ENCODE data around the gene TBC1D32.
"Not testable (repeated sequence)": the region's sequence is repeated elsewhere in the genome, so short reads cannot be mapped to it uniquely, and the experiment has no call there.

TBC1D32 gene

DNA sequence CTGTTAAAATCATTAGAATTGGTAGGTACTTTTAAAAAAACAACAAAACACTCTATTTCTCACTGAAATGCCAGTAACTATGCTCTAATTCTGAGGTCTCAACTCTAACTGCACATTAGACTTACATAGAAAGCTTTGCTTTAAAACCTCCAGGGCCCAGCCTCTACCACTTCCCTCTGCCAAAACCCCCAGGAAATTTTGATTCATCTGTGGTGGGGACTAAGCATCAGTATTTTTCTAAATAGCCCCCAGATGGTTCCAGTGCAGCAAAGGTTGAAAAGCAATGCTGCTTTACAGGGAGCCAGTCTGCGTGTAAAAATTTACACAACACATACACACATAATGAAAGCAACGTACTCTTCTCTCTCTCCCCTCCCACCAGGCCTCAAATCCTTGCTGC lies 3.8 kb downstream of the TBC1D32 start:
- DNase-seq: no peak

DNA sequence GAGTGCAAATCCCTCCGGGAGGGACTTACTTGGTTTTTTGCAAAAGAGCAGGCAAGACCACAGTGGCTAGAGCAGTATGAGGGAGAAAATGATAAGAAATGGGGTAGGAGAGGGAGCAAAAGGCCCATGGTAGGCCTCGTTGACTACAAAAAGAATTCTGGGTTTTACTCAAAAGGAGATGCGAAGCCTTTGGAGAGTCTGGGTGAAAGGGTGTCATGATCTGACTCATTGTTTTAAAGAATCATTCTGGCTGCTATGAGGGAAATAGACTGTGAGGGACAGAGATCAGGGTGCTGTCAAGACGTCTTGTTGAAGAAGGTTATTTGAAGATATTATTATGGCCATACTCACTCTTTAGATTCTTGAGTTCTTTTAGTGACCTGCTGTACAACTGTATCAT lies 13.0 kb downstream of the TBC1D32 start:
- no peak for DNase-seq

- DNase-seq: no peak
Measured at GRCh38 chr6:121319603-121320002, 14.7 kb downstream of the TBC1D32 start.

GRCh38 chr6:121319112-121319553 lies 15.1 kb downstream of the TBC1D32 start:
- DNase-seq: no peak

DNA sequence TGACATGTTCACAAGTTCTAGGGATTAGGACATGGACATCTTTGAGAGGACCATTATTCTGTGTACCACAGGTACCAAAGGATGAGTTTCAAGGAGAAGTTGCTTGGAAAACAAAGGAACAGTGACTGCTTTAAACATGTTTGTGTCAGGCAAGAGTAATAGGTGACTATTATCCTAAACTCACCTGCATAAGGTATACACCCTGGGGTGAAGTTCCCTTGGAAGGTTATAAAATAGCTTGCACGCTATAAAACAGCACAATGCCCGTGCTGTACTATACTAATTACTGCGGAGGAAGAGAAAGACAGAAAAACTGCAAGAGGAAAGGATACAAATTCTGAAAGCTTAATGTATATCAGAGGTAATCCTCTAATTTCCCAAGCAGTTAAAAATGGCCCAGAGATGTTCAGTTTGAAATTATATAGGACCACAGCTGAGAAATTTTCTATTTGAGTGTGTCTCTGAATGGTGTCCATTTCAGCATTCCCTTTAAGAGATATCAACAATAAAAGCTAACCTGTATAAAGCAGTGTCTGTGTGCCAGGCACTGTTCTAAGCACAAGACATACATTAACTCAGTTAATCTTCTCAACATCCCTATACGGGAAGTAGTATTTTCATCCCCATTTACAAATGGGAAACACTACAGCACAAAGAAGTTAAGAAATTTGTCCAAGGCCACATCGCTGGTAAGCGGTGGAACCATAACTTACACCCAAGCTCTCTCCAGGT lies 19.7 kb downstream of the TBC1D32 start:
- DNase-seq: no peak

GRCh38 chr6:121311814-121312213 lies 22.5 kb downstream of the TBC1D32 start:
- not testable (repeated sequence) for DNase-seq

- no peak for DNase-seq
Measured at GRCh38 chr6:121310495-121310894, 23.8 kb downstream of the TBC1D32 start.

DNA sequence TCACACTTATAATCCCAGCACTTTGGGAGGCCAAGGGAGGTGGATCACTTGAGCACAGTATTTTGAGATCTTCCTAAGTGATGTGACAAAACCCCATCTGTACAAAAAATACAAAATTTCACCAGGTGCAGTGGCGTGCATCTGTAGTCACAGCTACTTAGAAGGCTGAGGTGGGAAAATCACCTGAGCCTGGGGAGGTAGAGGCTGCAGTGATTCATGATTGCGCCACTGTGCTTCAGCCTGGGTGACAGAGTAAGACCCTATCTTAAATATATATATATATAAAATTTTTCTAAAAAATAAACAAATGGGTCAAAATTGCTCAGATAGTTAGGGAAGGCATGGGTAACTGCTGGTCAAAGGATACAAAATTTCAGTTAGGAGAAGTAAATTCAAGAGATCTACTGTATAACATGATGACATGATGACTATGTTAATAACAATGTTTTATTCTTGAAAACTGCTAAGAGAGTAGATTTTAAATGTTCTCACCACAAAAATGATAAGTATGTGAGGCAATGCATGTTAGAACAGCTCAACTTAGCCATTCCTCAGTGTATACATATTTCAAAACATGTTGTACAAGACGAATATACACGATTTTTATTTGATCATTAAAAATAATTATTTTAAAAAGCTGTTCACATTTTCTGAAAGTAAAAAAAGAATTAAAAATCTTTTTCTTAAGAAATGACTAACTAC lies 24.4 kb downstream of the TBC1D32 start:
- no peak for DNase-seq

DNA sequence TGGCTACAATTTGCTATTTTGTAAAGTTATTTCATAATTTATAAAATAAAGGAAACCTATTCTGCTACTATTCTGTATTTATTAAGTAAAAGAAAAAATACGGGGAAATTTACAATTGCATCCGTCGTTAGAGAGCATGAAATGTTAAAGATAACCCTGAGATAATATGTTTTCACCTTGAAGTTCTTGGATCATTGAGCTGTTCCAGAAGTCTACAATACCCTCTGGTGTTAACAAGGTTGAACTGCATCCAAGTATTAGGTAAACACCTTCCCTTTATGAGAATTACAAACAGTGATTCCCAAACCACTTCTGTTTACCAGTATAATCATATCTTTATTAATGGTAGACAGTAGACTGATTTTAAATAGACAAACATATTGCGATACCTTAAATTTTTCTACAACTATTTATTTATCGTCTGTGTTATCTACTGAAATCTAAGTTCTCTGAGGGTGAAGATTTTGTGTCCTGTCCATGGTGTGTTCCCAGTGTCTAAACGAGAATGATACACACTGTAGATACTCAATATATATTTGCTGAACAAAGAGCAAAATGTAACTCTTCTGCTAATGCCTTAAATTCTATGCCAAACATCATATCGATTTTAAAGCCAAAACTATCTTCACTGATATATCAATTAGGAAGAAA lies 28.2 kb downstream of the TBC1D32 start:
- no peak for DNase-seq

DNA sequence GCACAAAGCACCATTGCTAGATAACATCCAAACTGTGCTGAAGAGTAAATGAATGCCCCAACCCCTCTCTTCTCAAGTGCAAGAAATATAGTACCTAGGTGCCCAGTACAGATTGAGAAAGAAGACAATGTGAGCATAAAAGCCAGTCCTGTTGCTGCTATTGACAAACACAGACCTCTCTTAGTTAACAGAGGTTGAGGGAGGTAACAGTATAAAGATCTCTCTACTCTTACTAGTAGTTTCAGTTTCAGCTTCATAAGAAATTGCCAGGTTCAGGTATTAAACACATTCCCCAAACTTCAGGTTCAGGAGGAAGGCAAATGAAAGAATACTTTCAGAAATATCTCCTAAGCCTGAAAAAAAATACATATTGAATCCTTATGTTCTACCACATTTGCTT lies 31.4 kb downstream of the TBC1D32 start:
- no peak for DNase-seq

GRCh38 chr6:121301156-121301555 lies 33.1 kb downstream of the TBC1D32 start:
- not testable (repeated sequence) for DNase-seq

DNA sequence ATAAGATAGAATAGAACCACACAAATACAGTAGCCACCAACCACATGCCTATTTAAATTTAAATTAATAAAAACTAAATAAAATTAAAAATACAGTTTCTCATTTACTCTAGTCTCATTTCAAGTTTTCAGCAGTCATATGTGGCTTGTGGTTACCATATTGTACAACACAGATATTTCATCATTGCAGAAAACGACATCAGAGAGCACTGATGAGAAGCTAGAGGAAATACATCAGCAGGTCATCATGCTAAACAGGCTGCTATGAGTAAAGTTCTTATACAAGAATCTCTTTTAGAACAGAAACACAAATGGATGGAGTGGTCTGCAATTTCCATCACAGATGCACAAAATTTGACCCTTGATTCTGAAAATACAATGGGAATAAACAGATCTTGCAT lies 36.6 kb downstream of the TBC1D32 start:
- no peak for DNase-seq

GRCh38 chr6:121285041-121285440 lies 49.2 kb downstream of the TBC1D32 start:
- DNase-seq: no peak

DNA sequence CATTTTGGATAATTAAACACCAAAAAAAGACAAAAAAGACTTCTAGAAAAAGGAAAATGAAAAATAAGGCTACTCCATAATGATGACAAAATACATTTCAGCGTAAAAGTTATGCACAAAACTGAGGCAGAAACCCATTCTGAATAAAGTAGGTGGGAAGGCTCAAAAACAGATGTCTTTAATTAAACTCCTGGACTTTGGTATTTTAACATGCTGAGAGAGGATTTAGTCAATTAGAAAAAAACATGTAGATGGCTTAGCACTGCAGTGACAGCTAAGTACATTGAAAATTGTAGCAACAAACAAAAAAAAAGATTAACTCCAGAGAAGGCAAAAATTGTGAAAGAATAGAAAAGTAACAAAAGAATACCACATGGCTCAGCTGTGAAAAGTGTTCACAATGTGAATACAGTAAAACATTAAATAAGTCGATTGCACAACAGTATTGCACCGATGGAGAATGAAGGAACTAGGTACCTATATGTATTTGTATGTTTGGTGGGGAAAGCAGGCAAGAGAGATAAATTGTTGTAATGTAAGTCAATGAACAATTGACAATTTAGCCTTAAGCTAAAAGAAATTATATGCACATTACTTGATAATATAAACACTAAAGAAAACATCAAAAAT lies 59.5 kb downstream of the TBC1D32 start:
- no peak for DNase-seq

- no peak for DNase-seq
Measured at GRCh38 chr6:121263742-121264141, 70.5 kb downstream of the TBC1D32 start.

- no peak for DNase-seq
Measured at GRCh38 chr6:121260651-121261102, 73.6 kb downstream of the TBC1D32 start.

- no peak for DNase-seq
Measured at GRCh38 chr6:121247386-121247785, 86.9 kb downstream of the TBC1D32 start.

DNA sequence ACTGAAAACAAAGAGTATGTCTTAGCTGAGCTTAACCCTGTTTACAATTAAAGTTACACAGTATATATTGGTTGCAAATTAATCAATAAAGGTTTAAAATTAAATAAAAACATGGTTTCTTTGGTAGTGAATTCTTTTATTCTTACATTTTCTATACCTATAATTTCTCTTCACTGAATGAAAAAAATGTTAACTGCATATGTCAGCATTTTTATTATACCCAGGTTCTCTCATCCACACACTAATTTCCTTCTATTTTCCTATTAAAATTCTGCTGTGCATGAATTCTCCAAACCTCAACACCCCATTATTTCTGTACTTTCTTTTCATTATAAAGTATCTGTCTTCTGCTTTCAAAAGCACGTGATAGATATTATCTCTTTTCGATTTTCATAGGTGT lies 91.9 kb downstream of the TBC1D32 start:
- no peak for DNase-seq

DNA sequence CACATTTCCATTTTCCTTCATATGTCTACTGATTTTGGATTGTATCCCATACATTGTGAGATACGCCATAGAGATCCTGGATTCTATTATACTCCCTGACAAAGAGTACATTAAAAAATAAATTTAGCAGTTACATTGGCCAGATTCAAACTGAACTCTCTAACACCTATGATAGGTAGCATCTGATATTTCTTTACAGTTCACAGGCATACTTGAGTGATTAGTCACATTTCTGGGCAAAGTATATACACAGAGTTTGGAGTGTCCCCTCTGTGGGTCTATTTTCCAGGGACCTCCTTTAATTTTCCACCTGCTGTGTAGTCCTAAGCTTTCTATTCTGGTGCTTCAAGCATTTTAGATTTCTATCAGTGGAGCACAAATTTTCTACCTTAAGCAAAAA lies 96.4 kb downstream of the TBC1D32 start:
- DNase-seq: no peak

- DNase-seq: no peak
Measured at GRCh38 chr6:121236984-121237383, 97.3 kb downstream of the TBC1D32 start.

DNA sequence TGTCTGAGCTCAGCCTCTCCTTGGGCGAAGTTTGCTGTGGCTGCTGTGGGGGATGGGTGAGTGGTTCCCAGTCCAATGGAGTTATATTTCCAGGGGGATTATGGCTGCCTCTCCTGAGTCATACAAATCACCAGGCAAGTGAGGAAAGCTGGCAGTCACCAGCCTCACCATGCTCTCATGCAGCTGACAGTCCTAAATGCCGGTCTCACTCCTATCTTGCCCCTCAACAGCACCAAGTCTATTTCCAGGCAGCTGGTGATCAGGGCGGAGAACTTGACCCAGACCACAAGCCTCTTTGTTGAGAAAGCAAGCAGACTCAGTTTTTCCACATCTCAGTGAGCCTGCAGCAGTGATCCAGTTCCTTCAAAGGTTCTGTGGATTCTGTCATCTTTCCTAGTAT lies 98.9 kb downstream of the TBC1D32 start:
- no peak for DNase-seq

GRCh38 chr6:121223930-121224329 lies 110.3 kb downstream of the TBC1D32 start:
- DNase-seq: no peak

GRCh38 chr6:121223212-121223611 lies 111.1 kb downstream of the TBC1D32 start:
- DNase-seq: no peak
